GM18517 (cell line): ENCODE results near the gene ZNF570.

Experiments used
- ATAC-seq: cut with Tn5 transposase; IDR thresholded peaks from one replicate; pipeline ENCODE4 v1.9.1; 2021; ENCODE audit warnings: mild to moderate bottlenecking, moderate library complexity; ENCODE audit not compliant: unreplicated experiment

The ZNF570 gene

DNA sequence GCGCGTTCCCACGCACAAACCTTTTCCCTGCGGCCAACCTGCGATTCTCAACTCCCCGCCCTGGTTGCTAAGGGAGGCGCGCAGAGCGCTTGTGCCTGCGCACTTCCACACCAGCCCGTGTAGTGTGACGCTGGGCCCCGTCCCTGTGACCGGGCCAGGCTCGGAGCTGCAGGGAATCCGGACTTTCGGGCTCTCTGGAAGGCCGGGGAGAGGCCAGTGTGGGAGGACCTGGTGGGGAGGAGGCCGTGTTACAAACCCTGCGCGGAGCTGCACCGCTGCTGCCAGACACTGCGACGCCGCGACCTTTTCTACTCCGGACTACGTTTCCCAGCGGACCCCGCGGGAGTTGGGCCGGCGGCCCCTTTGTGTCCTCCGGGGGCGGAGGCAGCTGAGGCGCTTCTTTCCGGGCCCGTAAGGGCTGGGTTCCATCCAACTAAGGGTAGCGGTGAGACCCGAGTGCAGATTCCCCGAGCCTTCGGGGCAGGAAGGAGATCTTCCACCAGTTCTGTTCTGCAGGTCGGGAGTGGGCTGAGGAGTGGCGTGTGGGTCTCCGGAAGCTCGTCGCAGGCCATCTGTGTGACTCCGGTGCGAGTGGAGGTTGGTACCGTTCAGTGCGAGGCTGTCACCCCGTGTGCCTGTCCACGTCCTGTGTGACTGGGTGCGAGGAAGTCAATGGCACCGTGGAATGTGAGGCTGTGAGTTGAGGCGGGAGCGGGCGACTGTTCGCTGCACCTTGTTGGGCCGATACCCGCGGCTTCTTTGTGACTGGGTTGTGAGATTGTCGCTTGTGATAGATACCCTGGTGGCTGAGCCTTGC lies at the start of gene ZNF570:
Gene ZNF570, plus strand, starts transcription at position 396 of the 817 bp plus-strand sequence. CDS start 999 bp downstream, outside the sequence.
- ATAC-seq: peak; percentile 48

DNA sequence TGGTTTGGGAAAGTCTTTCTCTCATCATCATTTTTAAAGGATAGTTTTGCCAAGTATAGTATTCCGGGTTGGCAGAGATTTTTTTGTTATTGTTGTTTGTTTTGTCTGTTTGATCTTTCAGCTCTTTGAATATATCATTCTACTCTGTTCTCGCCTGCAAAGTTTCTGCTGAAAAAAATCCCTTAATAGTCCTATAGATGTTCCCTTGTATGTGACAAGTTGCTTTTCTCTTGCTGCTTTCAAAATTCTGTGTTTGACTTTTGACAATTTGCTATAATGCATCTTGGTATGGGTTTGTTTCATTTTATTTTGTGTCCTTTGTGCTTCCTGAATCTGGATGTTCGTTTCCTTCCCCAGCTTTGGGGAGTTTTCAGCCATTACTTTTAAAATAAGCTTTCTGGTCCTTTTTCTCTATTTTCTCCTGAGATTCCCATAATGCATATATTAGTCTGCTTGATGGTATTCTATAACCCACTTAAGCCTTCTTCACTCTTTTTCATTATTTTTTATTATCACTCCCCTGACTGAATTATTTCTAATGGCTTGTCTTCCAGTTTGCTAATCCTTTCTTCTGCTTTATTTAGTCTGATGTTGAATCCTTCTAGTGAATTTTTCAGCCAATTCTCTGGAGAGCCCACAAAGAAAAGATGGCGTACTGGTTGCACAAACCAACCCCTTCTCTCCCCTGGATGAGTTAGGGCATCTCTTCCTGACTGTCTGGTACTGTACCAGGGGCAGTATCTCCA lies 16.5 kb upstream of the ZNF570 start:
- ATAC-seq: no peak

GRCh38 chr19:37466277-37466797 lies 2.8 kb upstream of the ZNF570 start:
- no peak for ATAC-seq

DNA sequence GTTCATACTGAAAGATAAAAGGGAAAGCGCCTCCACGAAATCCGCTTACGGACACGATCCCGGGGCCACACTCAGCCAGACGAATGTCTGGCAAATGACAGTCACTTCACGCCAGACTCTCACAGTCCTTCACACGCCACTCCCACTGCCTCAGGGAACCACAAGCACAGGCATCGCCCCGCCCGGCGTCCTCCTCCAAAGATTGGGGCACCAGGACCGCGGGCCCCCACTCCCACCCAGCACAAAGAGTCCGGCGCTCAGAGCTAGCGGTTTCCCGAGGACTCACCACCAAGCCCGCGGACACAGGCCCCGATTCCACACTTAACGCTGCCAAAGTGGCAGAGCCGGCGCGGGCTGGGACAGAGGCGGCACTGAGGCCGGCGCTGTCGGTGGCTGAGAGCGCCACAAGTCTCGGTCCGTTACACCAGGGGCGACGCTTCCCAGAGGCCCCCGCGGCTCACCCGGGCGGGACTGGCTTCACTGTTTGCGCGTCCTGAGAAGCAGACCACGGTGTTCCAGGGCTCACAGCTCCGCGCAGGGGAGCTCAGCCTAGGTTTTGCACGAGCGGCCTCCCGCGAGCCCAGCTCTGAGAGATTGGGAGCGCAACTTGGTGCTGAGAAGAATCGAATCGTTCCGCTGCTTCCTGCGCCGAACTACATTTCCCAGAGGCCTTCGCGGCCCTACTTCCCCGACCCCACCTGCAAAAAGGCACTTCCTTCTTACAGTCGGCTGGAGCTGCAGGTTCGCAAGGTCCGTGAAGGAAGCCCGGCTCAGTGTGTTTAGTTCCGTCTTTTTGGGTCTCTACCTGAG lies 2.2 kb upstream of the ZNF570 start, which contains the start of gene ZNF569:
Gene ZNF569, minus strand, starts transcription at position 647 of the 810 bp plus-strand sequence. CDS start 22,523 bp downstream, outside the sequence.
- ATAC-seq: peak; percentile 66

DNA sequence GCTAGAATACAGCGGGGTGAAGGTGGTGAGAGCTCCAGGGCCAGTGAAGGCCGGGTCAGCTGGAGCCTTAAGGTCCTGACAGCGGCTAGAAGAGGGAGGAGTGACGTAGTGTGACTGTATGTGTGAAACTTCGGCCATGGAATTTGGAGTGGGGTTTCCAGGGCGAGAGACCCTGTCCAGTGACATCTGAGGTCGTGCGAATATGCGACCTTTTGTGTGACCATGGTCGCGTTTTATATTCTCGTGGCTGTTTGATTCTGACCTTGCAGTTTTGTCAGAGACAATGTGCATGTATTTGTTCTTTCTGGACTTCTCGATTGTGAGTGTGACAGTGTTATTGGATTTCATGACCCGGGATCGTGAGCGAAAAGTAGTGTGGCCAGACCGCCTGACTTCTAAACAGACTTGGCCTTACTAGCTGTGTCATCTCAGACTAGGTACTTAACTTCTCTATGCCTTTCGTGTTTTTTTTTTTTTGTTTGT lies 1.5 kb upstream of the ZNF570 start:
- peak; percentile 4 for ATAC-seq

- no peak for ATAC-seq
Measured at GRCh38 chr19:37470216-37470615, 1.1 kb downstream of the ZNF570 start.

DNA sequence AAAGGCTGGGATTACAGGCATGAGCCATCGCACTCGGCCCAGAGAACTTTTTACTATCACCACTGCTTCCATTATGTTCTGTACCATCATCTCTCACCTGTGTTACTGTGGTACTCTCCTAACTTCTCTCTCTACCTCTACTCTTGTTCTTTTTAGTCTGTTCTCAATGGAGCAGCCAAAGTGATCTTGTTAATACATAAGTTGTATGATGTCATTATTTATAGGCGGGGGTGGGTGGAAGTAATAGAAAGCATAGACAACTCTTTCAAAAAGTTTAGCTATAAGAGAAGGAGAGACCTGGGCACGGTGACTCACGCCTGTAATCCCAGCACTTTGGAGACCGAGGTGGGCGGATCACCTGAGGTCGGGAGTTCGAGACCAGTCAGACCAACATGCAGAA lies 3.0 kb downstream of the ZNF570 start:
- no peak for ATAC-seq

GRCh38 chr19:37484406-37485168 lies 15.4 kb downstream of the ZNF570 start:
- no peak for ATAC-seq

GRCh38 chr19:37492213-37492612 lies 23.1 kb downstream of the ZNF570 start:
- ATAC-seq: no peak

GRCh38 chr19:37505958-37506386 lies 36.8 kb downstream of the ZNF570 start:
- no peak for ATAC-seq

DNA sequence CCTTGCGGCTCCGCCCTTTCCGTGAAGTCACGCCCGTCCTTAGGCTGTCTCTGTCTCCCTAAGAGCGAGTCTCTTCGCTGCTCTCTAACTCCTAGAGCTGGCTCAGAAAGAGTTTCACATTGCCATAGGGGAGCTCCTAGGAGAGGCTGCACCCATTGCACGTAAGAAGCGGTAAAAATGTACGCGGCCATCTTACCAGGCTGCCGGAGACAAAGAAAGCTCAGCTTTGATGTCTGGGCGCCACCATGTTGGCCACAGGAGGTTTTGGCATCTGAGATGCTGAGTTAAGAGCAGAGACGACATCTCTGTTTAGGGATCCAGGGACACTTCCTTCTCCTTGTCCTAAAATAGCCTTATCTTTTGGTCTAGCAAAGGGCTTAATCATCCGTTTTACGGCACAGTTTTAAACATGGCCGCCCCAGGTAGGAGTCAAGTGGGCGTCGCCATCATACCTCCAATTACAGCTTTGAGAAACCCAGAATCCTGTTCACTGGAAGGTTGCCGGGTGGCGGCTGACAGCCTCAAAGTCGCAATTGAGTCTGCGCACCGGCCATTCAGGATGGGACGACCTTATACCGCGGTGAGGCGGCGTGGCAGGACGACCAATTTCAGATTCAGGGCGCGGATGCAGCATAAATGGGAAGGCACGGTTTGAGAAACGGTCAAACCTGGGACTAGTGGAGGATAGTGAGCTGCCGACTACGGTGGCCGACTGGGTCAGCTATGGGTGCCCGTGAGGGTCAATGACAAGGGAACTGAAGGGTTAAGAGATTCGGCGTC lies 37.4 kb downstream of the ZNF570 start, which contains the start of gene ZNF793:
Gene ZNF793, plus strand, starts transcription at position 553 of the 780 bp plus-strand sequence. CDS start 16,501 bp downstream, outside the sequence.
- peak; percentile 51 for ATAC-seq

GRCh38 chr19:37507167-37507464 lies 38.0 kb downstream of the ZNF570 start:
- no peak for ATAC-seq

- no peak for ATAC-seq
Measured at GRCh38 chr19:37511186-37511585, 42.0 kb downstream of the ZNF570 start.

DNA sequence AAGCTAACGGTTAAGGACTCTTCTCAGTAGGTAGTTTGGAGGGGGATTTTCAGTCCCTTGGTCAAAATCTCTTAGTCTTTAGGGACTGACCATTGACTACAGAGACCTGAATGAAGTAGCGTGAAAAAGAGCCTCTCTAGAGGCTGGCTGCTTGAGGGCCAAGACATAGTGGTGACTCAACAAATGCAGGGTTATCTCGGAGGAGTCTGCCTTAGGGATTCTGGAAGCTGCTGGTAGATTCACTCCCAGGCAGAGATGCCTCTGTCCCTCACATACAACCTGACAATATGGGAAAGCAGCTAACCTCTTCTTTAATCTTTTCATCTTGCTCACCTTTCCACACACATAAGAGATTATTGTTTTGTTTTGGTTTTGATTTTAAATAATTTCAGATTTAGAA lies 42.7 kb downstream of the ZNF570 start:
- ATAC-seq: no peak

GRCh38 chr19:37513397-37513796 lies 44.2 kb downstream of the ZNF570 start:
- ATAC-seq: no peak

GRCh38 chr19:37519890-37520289 lies 50.7 kb downstream of the ZNF570 start:
- ATAC-seq: no peak

- ATAC-seq: no peak
Measured at GRCh38 chr19:37537391-37537947, 68.3 kb downstream of the ZNF570 start.
